CD4-positive, CD25-positive, alpha-beta regulatory T cell (primary cell): ENCODE results near the gene HDAC9. TPM values are rescaled to one million over a fixed set of nuclear protein-coding genes. Genes with fewer than 3 reads are reported as not detected.

Experiments
- ATAC-seq, 2 donors: fragments of 150-1000 bp; cut with Tn5 transposase; one replicate each; pipeline ENCODE4 v1.10.0; 2021; ENCODE audit warnings: low read depth in 2 of 2, moderate number of reproducible peaks in 2 of 2, moderate library complexity in 1 of 2
- DNase-seq, 3 donors: peaks; one replicate each; pipeline versions ENCODE4 v3.0.0 to v3.0.0-alpha.2; 2012 to 2022; ENCODE audit warnings: mixed read lengths in 1 of 3
- H3K27ac ChIP-seq: one replicate; pipeline ENCODE4 v1.7.0; 2013; ENCODE audit warnings: mild to moderate bottlenecking, low read length; ENCODE audit not compliant: insufficient read depth, poor library complexity, severe bottlenecking
- H3K27me3 ChIP-seq: one replicate; pipeline ENCODE4 v1.7.0; 2013; ENCODE audit warnings: low read length; ENCODE audit not compliant: control insufficient read depth, insufficient read depth
- H3K36me3 ChIP-seq: one replicate; pipeline ENCODE4 v1.7.0; 2013; ENCODE audit warnings: mild to moderate bottlenecking, low read length, moderate library complexity; ENCODE audit not compliant: control insufficient read depth, insufficient read depth
- H3K4me1 ChIP-seq: 2 replicates; pipeline ENCODE4 v1.7.0; 2013; ENCODE audit warnings: mild to moderate bottlenecking, low read length; ENCODE audit not compliant: insufficient read depth, control insufficient read depth, poor library complexity, severe bottlenecking
- H3K4me3 ChIP-seq: one replicate; pipeline ENCODE4 v1.7.0; 2013; ENCODE audit warnings: low read depth, mild to moderate bottlenecking, low read length, moderate library complexity
- H3K9me3 ChIP-seq, 2 experiments: 1 replicate in 1 of 2; 2 replicates in 1 of 2; pipeline ENCODE4 v1.7.0; 2013; ENCODE audit warnings: low read length in 2 of 2, mild to moderate bottlenecking in 1 of 2, moderate library complexity in 1 of 2; ENCODE audit not compliant: control insufficient read depth in 2 of 2
- H3K27ac Mint-ChIP-seq, 3 donors: one replicate each; pipeline ENCODE4 v1.8.0; 2020 to 2022; ENCODE audit warnings: mild to moderate bottlenecking in 3 of 3, mixed read lengths in 3 of 3, moderate library complexity in 2 of 3
- H3K27me3 Mint-ChIP-seq: one replicate; pipeline ENCODE4 v1.8.0; 2022; ENCODE audit warnings: mild to moderate bottlenecking, mixed read lengths
- H3K36me3 Mint-ChIP-seq: one replicate; pipeline ENCODE4 v1.8.0; 2020; ENCODE audit warnings: mixed read lengths
- H3K4me1 Mint-ChIP-seq, 4 donors: one replicate each; pipeline ENCODE4 v1.8.0; 2020 to 2022; ENCODE audit warnings: mixed read lengths in 4 of 4, mild to moderate bottlenecking in 1 of 4
- H3K4me3 Mint-ChIP-seq, 4 donors: one replicate each; pipeline ENCODE4 v1.8.0; 2020 to 2022; ENCODE audit warnings: mild to moderate bottlenecking in 4 of 4, mixed read lengths in 4 of 4, moderate library complexity in 3 of 4
- H3K9me3 Mint-ChIP-seq, 7 donors: one replicate each; pipeline ENCODE4 v1.8.0; 2020 to 2022; ENCODE audit warnings: mixed read lengths in 7 of 7, mild to moderate bottlenecking in 3 of 7, moderate library complexity in 2 of 7
- polyA plus RNA-seq, 4 donors: library from polyadenylated mRNA; unstranded; fragments of 300-500 nt; fragmentation: Illumina TruSeq; gene quantifications; one replicate each; pipeline ENCODE4 v1.2.3, GENCODE V29; 2021
- total RNA-seq: library from RNA; stranded (reverse); gene quantifications from one replicate; pipeline ENCODE4 v1.2.3, GENCODE V29; 2022

The HDAC9 gene
- total and polyA plus RNA-seq, 5 donors from 2014 or later: 4.1 to 23.7 (median 10.4) TPM

- ATAC-seq: no peak
- H3K36me3 ChIP-seq: no peaks in the 10 kb centered on the region
- DNase-seq: no peak
- Mint-ChIP-seq H3K4me3 (peak overlapping the region; percentile 73 to 88 (median 82)), H3K9me3 (no peaks in the 10 kb centered on the region), H3K4me1 (peaks cover 0 to 10% (median 3%) of the 10 kb centered on the region in 4 donors), H3K36me3 (no peaks in the 10 kb centered on the region), H3K27me3 (no peaks in the 10 kb centered on the region), H3K27ac (peak overlapping the region in 2 of 3 donors; percentile 36 to 67)
- H3K27me3 ChIP-seq: no peaks in the 10 kb centered on the region
- no peaks in the 10 kb centered on the region for H3K9me3 ChIP-seq
- peak overlapping the region; percentile 51 for H3K4me3 ChIP-seq
- peak overlapping the region; percentile 37 for H3K27ac ChIP-seq
- H3K4me1 ChIP-seq: no peaks in the 10 kb centered on the region
Observed at GRCh38 chr7:18496341-18496700, 772 bp downstream of the HDAC9 start.

GRCh38 chr7:18497082-18497481, 1.5 kb downstream of the HDAC9 start:
- Mint-ChIP-seq H3K4me1 (peaks cover 0 to 10% (median 3%) of the 10 kb centered on the region in 4 donors), H3K4me3 (peak overlapping the region; percentile 73 to 88 (median 82)), H3K36me3 (no peaks in the 10 kb centered on the region), H3K27me3 (no peaks in the 10 kb centered on the region), H3K9me3 (no peaks in the 10 kb centered on the region), H3K27ac (no peak overlapping the region)
- Histone ChIP-seq H3K9me3 (no peaks in the 10 kb centered on the region), H3K36me3 (no peaks in the 10 kb centered on the region), H3K27me3 (no peaks in the 10 kb centered on the region), H3K27ac (no peak overlapping the region), H3K4me3 (peak overlapping the region; percentile 51), H3K4me1 (peaks cover 3% of the 10 kb centered on the region)
- ATAC-seq (no peak), DNase-seq (no peak)

GRCh38 chr7:18497800-18498199, 2.3 kb downstream of the HDAC9 start:
- H3K4me1 Mint-ChIP-seq: peaks cover 0 to 10% (median 3%) of the 10 kb centered on the region in 4 donors
- ATAC-seq (no peak), DNase-seq (no peak)
- H3K4me3 ChIP-seq: peak overlapping the region; percentile 51
- H3K36me3 ChIP-seq: no peaks in the 10 kb centered on the region
- peak overlapping the region; percentile 22 to 88 (median 46) for H3K4me3 Mint-ChIP-seq
- no peaks in the 10 kb centered on the region for H3K27me3 ChIP-seq
- peaks cover 3% of the 10 kb centered on the region for H3K4me1 ChIP-seq
- no peaks in the 10 kb centered on the region for H3K36me3 Mint-ChIP-seq
- H3K27ac Mint-ChIP-seq: no peak overlapping the region
- no peaks in the 10 kb centered on the region for H3K27me3 Mint-ChIP-seq
- no peak overlapping the region for H3K27ac ChIP-seq
- no peaks in the 10 kb centered on the region for H3K9me3 ChIP-seq
- no peaks in the 10 kb centered on the region for H3K9me3 Mint-ChIP-seq

GRCh38 chr7:18498341-18498740, 2.8 kb downstream of the HDAC9 start:
- peak overlapping the region; percentile 1 for H3K27ac ChIP-seq
- Mint-ChIP-seq H3K4me3 (peak overlapping the region in 3 of 4 donors; percentile 66 to 88 (median 73)), H3K9me3 (no peaks in the 10 kb centered on the region), H3K4me1 (peaks cover 0 to 13% (median 3%) of the 10 kb centered on the region in 4 donors), H3K27ac (no peak overlapping the region), H3K36me3 (no peaks in the 10 kb centered on the region), H3K27me3 (no peaks in the 10 kb centered on the region)
- H3K4me1 ChIP-seq: peaks cover 3% of the 10 kb centered on the region
- H3K36me3 ChIP-seq: no peaks in the 10 kb centered on the region
- H3K4me3 ChIP-seq: peak overlapping the region; percentile 51
- H3K27me3 ChIP-seq: no peaks in the 10 kb centered on the region
- ATAC-seq (no peak), DNase-seq (no peak)
- H3K9me3 ChIP-seq: no peaks in the 10 kb centered on the region

GRCh38 chr7:18499407-18500177, 4.0 kb downstream of the HDAC9 start:
- no peak overlapping the region for H3K27ac ChIP-seq

GRCh38 chr7:18503126-18503866, 7.7 kb downstream of the HDAC9 start:
- no peak overlapping the region for H3K4me3 Mint-ChIP-seq
- H3K4me1 ChIP-seq: peaks cover 3% of the 10 kb centered on the region
- no peaks in the 10 kb centered on the region for H3K27me3 ChIP-seq
- peaks cover 0 to 9% (median 8%) of the 10 kb centered on the region in 4 donors for H3K4me1 Mint-ChIP-seq
- peak overlapping the region in 1 of 3 donors; percentile 65 for H3K27ac Mint-ChIP-seq
- no peaks in the 10 kb centered on the region for H3K27me3 Mint-ChIP-seq
- no peak overlapping the region for H3K27ac ChIP-seq
- H3K36me3 ChIP-seq: no peaks in the 10 kb centered on the region
- DNase-seq: no peak
- H3K36me3 Mint-ChIP-seq: no peaks in the 10 kb centered on the region
- H3K9me3 Mint-ChIP-seq: peaks cover 0 to 2% (median 0%) of the 10 kb centered on the region in 7 donors
- no peak for ATAC-seq
- H3K4me3 ChIP-seq: no peak overlapping the region
- H3K9me3 ChIP-seq: no peaks in the 10 kb centered on the region

More at GRCh38 chr7:18499407-18500177, 4.0 kb downstream of the HDAC9 start:
- H3K4me3 Mint-ChIP-seq: peak overlapping the region; percentile 10 to 88 (median 38)
- H3K4me1 ChIP-seq: peaks cover 3% of the 10 kb centered on the region
- ATAC-seq: no peak
- H3K36me3 Mint-ChIP-seq: no peaks in the 10 kb centered on the region
- H3K9me3 Mint-ChIP-seq: no peaks in the 10 kb centered on the region
- no peak overlapping the region for H3K27ac Mint-ChIP-seq
- no peaks in the 10 kb centered on the region for H3K27me3 ChIP-seq
- no peak for DNase-seq
- H3K9me3 ChIP-seq: no peaks in the 10 kb centered on the region
- H3K36me3 ChIP-seq: no peaks in the 10 kb centered on the region
- H3K4me3 ChIP-seq: peak overlapping the region; percentile 34
- peaks cover 0 to 13% (median 3%) of the 10 kb centered on the region in 4 donors for H3K4me1 Mint-ChIP-seq
- no peaks in the 10 kb centered on the region for H3K27me3 Mint-ChIP-seq

GRCh38 chr7:18504965-18505364, 9.4 kb downstream of the HDAC9 start:
- Histone ChIP-seq H3K4me1 (peaks cover 3% of the 10 kb centered on the region), H3K4me3 (no peak overlapping the region), H3K9me3 (no peaks in the 10 kb centered on the region), H3K36me3 (no peaks in the 10 kb centered on the region), H3K27me3 (no peaks in the 10 kb centered on the region), H3K27ac (no peak overlapping the region)
- Mint-ChIP-seq H3K36me3 (no peaks in the 10 kb centered on the region), H3K4me3 (no peak overlapping the region), H3K27ac (peak overlapping the region in 1 of 3 donors; percentile 9), H3K27me3 (no peaks in the 10 kb centered on the region), H3K9me3 (peaks cover 0 to 2% (median 0%) of the 10 kb centered on the region in 7 donors), H3K4me1 (peaks cover 0 to 14% (median 8%) of the 10 kb centered on the region in 4 donors)
- ATAC-seq (no peak), DNase-seq (no peak)
